Stimulated activated CD4-positive, alpha-beta T cell treated with anti-CD3 and anti-CD28 coated beads, Interleukin-15, amount 100 ng/mL, for 48 hours (primary cell): ENCODE data around the gene IDNK.
"Not testable (repeated sequence)": the region's sequence is repeated elsewhere in the genome, so short reads cannot be mapped to it uniquely, and the experiment has no call there.

Experiments used
- DNase-seq, 2 donors: peaks; one replicate each; pipeline ENCODE4 v3.0.0-alpha.2; 2020; ENCODE audit warnings: low read depth in 2 of 2

The IDNK gene

GRCh38 chr9:83622939-83623678, at the start of gene IDNK:
TSS of gene IDNK (plus strand) at chr9:83623143. CDS start at chr9:83623172, 29 bp downstream.
- DNase-seq: peak in 1 of 2 donors; percentile 23

DNA sequence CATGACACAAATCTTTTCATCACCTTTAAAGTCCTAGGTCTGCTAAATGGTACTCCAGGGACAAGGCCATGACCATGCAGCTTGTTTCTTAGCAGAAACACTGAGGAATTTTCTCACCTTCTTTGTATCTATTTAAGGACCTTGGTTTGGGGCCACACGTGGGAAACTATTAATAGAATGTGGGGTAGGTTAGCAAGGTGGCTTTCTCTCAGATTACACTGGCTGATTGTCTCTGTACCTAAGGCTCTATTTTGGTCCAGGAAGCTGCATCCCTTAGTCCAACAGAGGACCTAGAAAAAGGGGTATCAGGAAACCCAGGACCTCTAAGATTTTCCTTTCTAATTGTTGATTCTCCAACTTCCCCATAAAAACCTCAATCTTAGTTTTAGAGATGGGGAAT, 48.5 kb upstream of the IDNK start:
- no peak for DNase-seq

- no peak for DNase-seq
These were observed 40.9 kb upstream of the IDNK start for GRCh38 chr9:83582029-83582428.

GRCh38 chr9:83583151-83584014, 39.6 kb upstream of the IDNK start:
- peak in 1 of 2 donors; percentile 8 for DNase-seq

DNA sequence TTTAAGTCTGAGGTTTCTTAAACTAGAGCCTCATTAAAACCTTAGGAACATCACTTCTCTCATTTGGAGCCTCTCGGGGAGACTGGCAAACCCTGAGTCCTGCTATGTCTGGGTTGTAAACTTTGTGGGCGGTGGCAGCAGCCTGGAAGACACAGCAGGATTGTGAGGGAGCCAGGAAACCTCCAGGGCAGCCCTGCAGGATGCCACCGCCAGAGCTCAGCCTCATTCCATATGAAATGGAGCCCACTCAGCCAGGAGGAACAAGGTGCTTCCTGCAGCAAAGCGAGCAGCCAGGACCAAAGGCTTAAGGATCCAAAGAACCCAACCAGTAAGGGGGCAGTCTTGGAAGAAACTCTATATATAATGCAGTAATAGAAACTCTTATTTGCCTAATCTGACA, 37.9 kb upstream of the IDNK start:
- DNase-seq: no peak

DNA sequence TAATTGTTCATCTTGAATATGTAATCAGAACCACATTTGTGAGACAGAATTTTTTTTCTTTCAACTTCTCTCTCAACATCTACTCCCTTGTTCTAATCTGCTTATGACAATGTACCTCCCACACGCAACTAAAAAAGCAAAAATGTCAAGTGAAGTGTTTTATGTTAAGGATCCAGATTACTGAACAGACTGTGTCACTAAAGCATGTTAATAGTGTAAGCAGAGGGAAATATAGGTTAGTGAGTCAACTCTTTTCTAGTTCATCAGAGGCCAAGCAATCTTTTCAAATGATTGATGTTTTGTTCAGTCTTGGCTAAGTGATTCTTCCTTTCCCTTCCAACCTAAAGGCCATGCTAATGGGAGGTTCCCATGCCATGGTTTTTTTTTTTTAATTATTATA, 34.7 kb upstream of the IDNK start:
- DNase-seq: no peak

DNA sequence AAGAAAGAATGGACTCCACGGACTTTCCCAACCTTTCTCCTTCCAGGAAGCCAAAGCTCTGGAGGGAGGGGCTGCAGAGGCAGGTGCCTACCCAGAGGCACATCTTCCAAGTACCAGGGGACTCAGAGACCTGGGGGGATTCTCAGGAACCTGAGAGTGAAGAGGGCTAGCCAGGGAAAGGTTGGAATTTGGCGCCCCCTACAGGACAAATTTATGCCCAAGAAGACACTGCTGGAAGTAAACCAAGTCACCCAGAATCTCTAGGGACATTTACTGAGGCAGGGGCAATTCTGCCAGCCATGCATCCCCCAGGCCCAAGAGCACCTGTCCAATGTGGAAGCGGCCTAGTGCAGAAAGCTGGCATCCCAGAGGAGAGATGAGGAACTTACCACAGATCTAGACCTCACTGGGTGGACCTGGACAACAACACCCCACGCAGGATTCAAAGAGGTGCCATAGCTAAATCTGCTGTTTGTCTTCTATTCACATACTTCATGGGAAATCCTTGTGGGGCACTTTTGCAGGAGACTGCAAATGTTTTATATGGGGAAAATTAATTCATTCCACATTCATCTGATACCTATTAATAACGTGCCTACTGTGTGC, 25.9 kb upstream of the IDNK start:
- peak; percentile 10 to 39 for DNase-seq

- DNase-seq: no peak
These were observed 24.5 kb upstream of the IDNK start for GRCh38 chr9:83598487-83598886.

GRCh38 chr9:83599071-83599470, 23.9 kb upstream of the IDNK start:
- no peak for DNase-seq

- no peak for DNase-seq
These were observed 21.5 kb upstream of the IDNK start for GRCh38 chr9:83601463-83601862.

- not testable (repeated sequence) for DNase-seq
These were observed 15.3 kb upstream of the IDNK start for GRCh38 chr9:83607620-83608019.

DNA sequence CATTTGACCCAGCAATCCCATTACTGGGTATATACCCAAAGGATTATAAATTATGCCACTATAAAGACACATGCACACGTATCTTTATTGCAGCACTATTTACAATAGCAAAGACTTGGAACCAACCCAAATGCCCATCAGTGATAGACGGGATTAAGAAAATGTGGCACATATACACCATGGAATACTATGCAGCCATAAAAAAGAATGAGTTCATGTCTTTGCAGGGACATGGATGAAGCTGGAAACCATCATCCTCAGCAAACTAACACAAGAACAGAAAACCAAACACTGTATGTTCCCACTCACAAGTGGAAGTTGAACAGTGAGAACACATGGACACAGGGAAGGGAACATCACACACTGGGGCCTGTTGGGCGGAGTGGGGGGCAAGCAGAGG, 9.6 kb upstream of the IDNK start:
- not testable (repeated sequence) for DNase-seq

DNA sequence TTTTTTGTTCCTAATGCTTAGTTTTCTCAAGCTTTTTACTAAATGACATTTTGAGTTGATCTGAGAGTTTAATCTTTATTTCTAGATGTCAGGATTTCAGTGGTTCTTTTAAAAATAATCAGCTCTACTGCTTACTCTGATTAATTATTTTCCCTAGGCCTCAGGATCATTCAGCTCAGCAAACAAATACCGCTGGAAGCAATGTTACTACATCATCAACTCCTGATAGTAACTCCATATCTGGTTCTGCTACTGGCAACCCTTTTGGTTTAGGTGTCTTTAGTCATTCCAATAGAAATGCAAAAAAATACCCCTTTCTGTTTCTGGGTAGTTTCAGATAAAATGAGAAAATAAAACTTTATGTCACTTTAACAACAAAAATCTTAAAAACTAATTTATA, 5.6 kb upstream of the IDNK start:
- DNase-seq: no peak

DNA sequence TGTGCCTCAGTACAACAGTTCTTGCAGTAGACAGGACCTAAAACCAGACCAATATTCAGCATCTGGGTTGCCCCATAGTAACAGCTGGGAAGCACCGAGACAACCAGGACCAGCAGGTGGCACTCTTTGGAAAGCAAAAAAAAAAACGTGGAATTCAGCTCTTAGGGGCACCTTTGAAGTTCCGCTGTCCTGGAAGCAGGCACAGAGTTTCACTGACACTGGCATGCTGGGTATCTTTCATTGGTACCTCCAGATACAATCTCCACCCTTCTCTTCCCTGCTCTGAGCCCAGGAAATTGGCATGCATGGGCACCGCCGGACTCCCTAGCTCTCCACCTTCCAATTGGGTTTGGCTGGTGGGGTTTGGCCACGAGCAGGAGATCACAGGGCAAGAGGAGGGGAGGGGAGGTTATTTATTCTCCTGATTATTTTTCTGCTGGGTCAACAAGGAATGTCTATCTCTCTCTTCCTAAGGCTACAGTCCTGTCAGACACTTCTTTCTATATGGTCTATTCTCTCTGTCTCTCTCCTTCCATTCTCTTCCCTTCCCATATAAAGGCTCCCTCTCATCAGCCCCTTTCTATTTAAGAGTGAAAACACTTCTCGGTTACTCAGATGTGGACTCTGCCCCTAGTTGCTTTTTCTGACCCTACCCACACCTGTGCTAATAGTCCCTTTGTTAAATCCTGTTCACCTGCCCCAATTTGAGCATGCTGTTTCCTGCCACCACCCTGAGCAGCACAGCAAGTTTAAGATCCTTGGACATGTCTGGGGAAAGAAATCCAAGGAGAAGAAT, 1.9 kb upstream of the IDNK start:
- DNase-seq: no peak

DNA sequence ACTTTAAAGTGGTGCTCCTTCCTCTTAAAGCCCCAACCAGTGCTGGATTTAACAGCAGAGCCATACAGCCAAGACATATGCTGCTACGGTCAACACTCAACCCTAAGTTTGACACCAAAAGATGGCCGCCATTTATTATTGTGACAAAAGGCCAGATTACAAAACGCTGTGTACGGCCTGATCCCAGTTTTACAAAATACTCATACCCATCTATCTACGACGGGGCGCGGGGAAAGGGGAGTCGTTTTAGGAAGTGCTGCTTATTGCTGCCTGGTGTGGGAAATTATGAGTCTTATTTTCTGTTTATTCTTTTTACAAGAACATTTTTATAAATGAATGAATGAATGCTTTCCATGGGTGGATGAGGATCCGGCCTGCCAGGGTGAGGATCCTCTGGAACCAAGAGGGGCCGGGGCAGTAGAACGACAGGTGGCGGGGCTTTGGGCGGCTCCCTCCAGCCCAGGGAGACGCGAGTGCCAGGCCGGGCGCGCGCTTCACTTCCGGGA, 457 bp upstream of the IDNK start:
- DNase-seq: peak; percentile 29 to 49

GRCh38 chr9:83623679-83624076, 735 bp downstream of the IDNK start:
- no peak for DNase-seq

GRCh38 chr9:83625178-83625577, 2.2 kb downstream of the IDNK start:
- no peak for DNase-seq

- no peak for DNase-seq
These were observed 5.6 kb downstream of the IDNK start for GRCh38 chr9:83628540-83628939.

- DNase-seq: no peak
These were observed 6.6 kb downstream of the IDNK start for GRCh38 chr9:83629433-83630104.

DNA sequence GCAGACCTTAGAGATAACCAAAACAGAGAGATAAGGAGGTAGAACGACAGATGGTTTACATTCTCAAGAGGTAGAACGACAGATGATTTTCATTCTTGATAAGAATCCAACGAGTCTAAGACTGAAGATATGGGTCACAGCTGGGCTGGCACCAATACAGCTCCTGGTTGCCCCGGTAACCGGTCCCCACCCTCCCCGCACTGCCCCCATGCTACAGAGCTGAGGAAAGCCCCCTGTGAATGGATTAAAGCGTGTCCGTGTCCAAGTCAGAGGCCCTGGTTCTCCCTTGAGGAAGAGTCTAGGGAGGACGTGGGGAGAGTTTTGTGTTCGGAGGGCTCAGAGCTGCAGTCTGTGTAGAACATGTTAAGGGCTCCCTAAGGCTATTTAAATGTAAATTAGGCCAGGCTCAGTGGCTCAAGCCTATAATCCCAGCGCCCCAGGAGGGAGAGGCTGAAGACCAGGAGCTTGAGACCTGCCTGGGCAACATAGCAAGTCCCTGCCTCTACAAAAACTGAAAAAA, 8.1 kb downstream of the IDNK start:
- DNase-seq: no peak

- DNase-seq: no peak
These were observed 10.3 kb downstream of the IDNK start for GRCh38 chr9:83633255-83633654.
